SJSA1 (cell line): ENCODE results near the gene C1orf159. TPM values are rescaled to one million over a fixed set of nuclear protein-coding genes. Genes with fewer than 3 reads are reported as not detected.
"Not testable (repeated sequence)": the region's sequence is repeated elsewhere in the genome, so short reads cannot be mapped to it uniquely, and the experiment has no call there.

Experiments used
- DNase-seq, 2 experiments: peaks; one replicate each; pipeline ENCODE4 v3.0.0-alpha.2; 2015 to 2020; ENCODE audit warnings: low spot score in 2 of 2, low read depth in 1 of 2
- H3K27ac ChIP-seq: fragments of 250-450 bp; sonication (Bioruptor Pico); 2 replicates; pipeline ENCODE4 v1.5.1; 2020; ENCODE audit warnings: mild to moderate bottlenecking, moderate library complexity
- H3K27me3 ChIP-seq: fragments of 250-450 bp; sonication (Bioruptor Pico); replicated peaks from 2 replicates; pipeline ENCODE4 v1.5.1; 2020; ENCODE audit warnings: mild to moderate bottlenecking, moderate library complexity
- H3K36me3 ChIP-seq: fragments of 250-450 bp; sonication (Bioruptor Pico); 2 replicates; pipeline ENCODE4 v1.5.1; 2020; ENCODE audit warnings: mild to moderate bottlenecking
- H3K4me1 ChIP-seq: fragments of 250-450 bp; sonication (Bioruptor Pico); replicated peaks from 2 replicates; pipeline ENCODE4 v1.6.1; 2021; ENCODE audit warnings: mild to moderate bottlenecking
- H3K4me3 ChIP-seq: fragments of 250-450 bp; sonication (Bioruptor Pico); 2 replicates; pipeline ENCODE4 v1.5.1; 2020; ENCODE audit warnings: mild to moderate bottlenecking
- H3K9me3 ChIP-seq: fragments of 250-450 bp; sonication (Bioruptor Pico); replicated peaks from 2 replicates; pipeline ENCODE4 v1.5.1; 2020; ENCODE audit warnings: mild to moderate bottlenecking
- total RNA-seq: library from RNA; depleted of rRNA; stranded (reverse); fragments of >200 nt; shearing (Covaris generic); gene quantifications from 2 replicates; pipeline ENCODE4 v1.2.3, GENCODE V29; 2014

C1orf159 gene
- total RNA-seq, 1 experiment from 2014 or later: 15.4 TPM

- H3K9me3 ChIP-seq: no peaks in the 10 kb centered on the region
- H3K4me3 ChIP-seq: no peak overlapping the region
- H3K27me3 ChIP-seq: no peaks in the 10 kb centered on the region
- no peaks in the 10 kb centered on the region for H3K36me3 ChIP-seq
- no peak for DNase-seq
- 0 out of 2 replicates have a peak, but pooled peaks cover 6% of the 10 kb centered on the region for H3K4me1 ChIP-seq
- H3K27ac ChIP-seq: no peak overlapping the region
Measured at GRCh38 chr1:1144122-1144842, 28.4 kb upstream of the C1orf159 start.

GRCh38 chr1:1143636-1144035 is 27.7 kb upstream of the C1orf159 start:
- Histone ChIP-seq H3K4me1 (0 out of 2 replicates have a peak, but pooled peaks cover 6% of the 10 kb centered on the region), H3K36me3 (no peaks in the 10 kb centered on the region), H3K27me3 (no peaks in the 10 kb centered on the region), H3K9me3 (no peaks in the 10 kb centered on the region), H3K27ac (no peak overlapping the region), H3K4me3 (no peak overlapping the region)
- DNase-seq: no peak

GRCh38 chr1:1142844-1143243 is 27.0 kb upstream of the C1orf159 start:
- 0 out of 2 replicates have a peak, but pooled peaks cover 6% of the 10 kb centered on the region for H3K4me1 ChIP-seq
- H3K4me3 ChIP-seq: no peak overlapping the region
- H3K27ac ChIP-seq: no peak overlapping the region
- no peaks in the 10 kb centered on the region for H3K9me3 ChIP-seq
- H3K27me3 ChIP-seq: peaks cover 4% of the 10 kb centered on the region; the same call in 1 of the 2 replicates
- no peak for DNase-seq
- no peaks in the 10 kb centered on the region for H3K36me3 ChIP-seq

GRCh38 chr1:1142352-1142751 is 26.5 kb upstream of the C1orf159 start:
- H3K4me1 ChIP-seq, DNase-seq, H3K9me3 ChIP-seq, H3K4me3 ChIP-seq, H3K27ac ChIP-seq, H3K36me3 ChIP-seq, H3K27me3 ChIP-seq: not testable (repeated sequence)

- Histone ChIP-seq H3K27ac (no peak overlapping the region), H3K4me3 (no peak overlapping the region), H3K4me1 (0 out of 2 replicates have a peak, but pooled peaks cover 6% of the 10 kb centered on the region), H3K36me3 (no peaks in the 10 kb centered on the region), H3K27me3 (peaks cover 4% of the 10 kb centered on the region; the same call in 1 of the 2 replicates), H3K9me3 (no peaks in the 10 kb centered on the region)
- DNase-seq: no peak
Measured at GRCh38 chr1:1141911-1142250, 26.0 kb upstream of the C1orf159 start.

- no peak for DNase-seq
- Histone ChIP-seq H3K4me1 (0 out of 2 replicates have a peak, but pooled peaks cover 6% of the 10 kb centered on the region), H3K27ac (no peak overlapping the region), H3K4me3 (no peak overlapping the region), H3K36me3 (no peaks in the 10 kb centered on the region), H3K27me3 (peaks cover 4% of the 10 kb centered on the region; the same call in 1 of the 2 replicates), H3K9me3 (no peaks in the 10 kb centered on the region)
Measured at GRCh38 chr1:1141244-1141910, 25.5 kb upstream of the C1orf159 start.

- no peaks in the 10 kb centered on the region for H3K9me3 ChIP-seq
- no peak overlapping the region for H3K4me3 ChIP-seq
- peaks cover 4% of the 10 kb centered on the region; the same call in 1 of the 2 replicates for H3K27me3 ChIP-seq
- H3K27ac ChIP-seq: no peak overlapping the region
- H3K36me3 ChIP-seq: no peaks in the 10 kb centered on the region
- 0 out of 2 replicates have a peak, but pooled peaks cover 6% of the 10 kb centered on the region for H3K4me1 ChIP-seq
- no peak for DNase-seq
Measured at GRCh38 chr1:1140673-1141072, 24.8 kb upstream of the C1orf159 start.

GRCh38 chr1:1137256-1138045 is 21.6 kb upstream of the C1orf159 start:
- H3K4me3 ChIP-seq: no peak overlapping the region
- DNase-seq: no peak
- no peak overlapping the region for H3K27ac ChIP-seq
- H3K36me3 ChIP-seq: no peaks in the 10 kb centered on the region
- peaks cover 4% of the 10 kb centered on the region; the same call in 1 of the 2 replicates for H3K27me3 ChIP-seq
- no peaks in the 10 kb centered on the region for H3K9me3 ChIP-seq
- 0 out of 2 replicates have a peak, but pooled peaks cover 6% of the 10 kb centered on the region for H3K4me1 ChIP-seq

GRCh38 chr1:1136547-1137230 is 20.8 kb upstream of the C1orf159 start:
- H3K4me3 ChIP-seq: no peak overlapping the region
- peaks cover 5% of the 10 kb centered on the region; the same call in 1 of the 2 replicates for H3K27me3 ChIP-seq
- H3K36me3 ChIP-seq: no peaks in the 10 kb centered on the region
- H3K4me1 ChIP-seq: no peaks in the 10 kb centered on the region
- H3K27ac ChIP-seq: no peak overlapping the region
- no peak for DNase-seq
- no peaks in the 10 kb centered on the region for H3K9me3 ChIP-seq

- no peaks in the 10 kb centered on the region for H3K9me3 ChIP-seq
- DNase-seq: no peak
- H3K4me3 ChIP-seq: no peak overlapping the region
- H3K27ac ChIP-seq: no peak overlapping the region
- H3K36me3 ChIP-seq: no peaks in the 10 kb centered on the region
- no peaks in the 10 kb centered on the region for H3K4me1 ChIP-seq
- H3K27me3 ChIP-seq: peaks cover 12% of the 10 kb centered on the region; the same call in 1 of the 2 replicates
Measured at GRCh38 chr1:1135339-1136136, 19.6 kb upstream of the C1orf159 start.

GRCh38 chr1:1134300-1134970 is 18.5 kb upstream of the C1orf159 start:
- no peak for DNase-seq
- no peaks in the 10 kb centered on the region for H3K36me3 ChIP-seq

More at GRCh38 chr1:1134300-1134970, 18.5 kb upstream of the C1orf159 start:
- no peak overlapping the region for H3K4me3 ChIP-seq
- peaks cover 15% of the 10 kb centered on the region; the same call in 1 of the 2 replicates for H3K27me3 ChIP-seq
- no peaks in the 10 kb centered on the region for H3K4me1 ChIP-seq
- no peaks in the 10 kb centered on the region for H3K9me3 ChIP-seq
- H3K27ac ChIP-seq: no peak overlapping the region
